Common myeloid progenitor, CD34-positive (primary cell): ENCODE data around the gene MED12.

ENCODE experiments used
- CTCF ChIA-PET: fragments of 350-600 bp; sonication (Branson Sonifier 250); formaldehyde crosslinking; loops from one replicate; lab custom pipeline; 2021; ENCODE audit warnings: antibody characterized with exemption; lab: Charles Lee
- POLR2A ChIA-PET: fragments of 350-600 bp; sonication (Branson Sonifier 250); formaldehyde crosslinking; loops from one replicate; lab custom pipeline; 2021; ENCODE audit warnings: antibody characterized with exemption; lab: Charles Lee
- DNase-seq, 3 donors: peaks; one replicate each; pipeline versions ENCODE4 v3.0.0 to v3.0.0-alpha.2; 2013
- H3K27ac ChIP-seq, 2 experiments: 1 replicate in 1 of 2; 2 replicates in 1 of 2; pipeline ENCODE4 v1.7.0; 2013; ENCODE audit warnings: inconsistent platforms in 2 of 2, low read length in 2 of 2, mild to moderate bottlenecking in 2 of 2, low read depth in 1 of 2, moderate library complexity in 1 of 2; ENCODE audit not compliant: severe bottlenecking in 2 of 2, insufficient read depth in 1 of 2, poor library complexity in 1 of 2
- H3K27me3 ChIP-seq, 5 experiments: replicated peaks in 2 of 5; 1 replicate in 3 of 5; 2 replicates in 2 of 5; pipeline versions ENCODE4 v1.6.1 to v1.7.0; 2013; ENCODE audit warnings: low read length in 4 of 5, mild to moderate bottlenecking in 2 of 5, moderate library complexity in 2 of 5, inconsistent platforms in 1 of 5; ENCODE audit not compliant: insufficient read depth in 5 of 5, control insufficient read depth in 4 of 5
- H3K36me3 ChIP-seq, 4 experiments: 1 replicate in 2 of 4; 2 replicates in 2 of 4; pipeline versions ENCODE4 v1.6.1 to v1.7.0; 2013; ENCODE audit warnings: low read length in 3 of 4, control low read depth in 1 of 4, mild to moderate bottlenecking in 1 of 4; ENCODE audit not compliant: control insufficient read depth in 4 of 4, insufficient read depth in 4 of 4
- H3K4me1 ChIP-seq, 4 experiments: 1 replicate in 3 of 4; 2 replicates in 1 of 4; pipeline versions ENCODE4 v1.6.1 to v1.7.1; 2013; ENCODE audit warnings: low read length in 3 of 4, mild to moderate bottlenecking in 3 of 4, control low read depth in 1 of 4, inconsistent platforms in 1 of 4, moderate library complexity in 1 of 4; ENCODE audit not compliant: control insufficient read depth in 4 of 4, insufficient read depth in 4 of 4; ENCODE audit errors: control extremely low read depth in 1 of 4
- H3K4me3 ChIP-seq, 7 experiments: 1 replicate in 4 of 7; 2 replicates in 3 of 7; pipeline versions ENCODE4 v1.5.1 to v1.7.0; 2013; ENCODE audit warnings: mild to moderate bottlenecking in 7 of 7, low read length in 6 of 7, moderate library complexity in 6 of 7, inconsistent platforms in 2 of 7, low read depth in 2 of 7, control low read depth in 1 of 7; ENCODE audit not compliant: insufficient read depth in 4 of 7, control insufficient read depth in 1 of 7; ENCODE audit errors: extremely low read depth in 1 of 7
- H3K9me3 ChIP-seq, 5 experiments: 1 replicate in 4 of 5; 2 replicates in 1 of 5; pipeline versions ENCODE4 v1.6.1 to v1.7.1; 2013; ENCODE audit warnings: low read length in 4 of 5, mild to moderate bottlenecking in 2 of 5, inconsistent platforms in 1 of 5, low read depth in 1 of 5, moderate library complexity in 1 of 5; ENCODE audit not compliant: control insufficient read depth in 4 of 5, insufficient read depth in 2 of 5; ENCODE audit errors: control extremely low read depth in 1 of 5
- WGBS: methylation state at CpG from one replicate; pipeline ENCODE4 v1.1.5; 2013; ENCODE audit not compliant: insufficient coverage; 5-methylcytosine and 5-hydroxymethylcytosine counted together

Gene MED12

DNA sequence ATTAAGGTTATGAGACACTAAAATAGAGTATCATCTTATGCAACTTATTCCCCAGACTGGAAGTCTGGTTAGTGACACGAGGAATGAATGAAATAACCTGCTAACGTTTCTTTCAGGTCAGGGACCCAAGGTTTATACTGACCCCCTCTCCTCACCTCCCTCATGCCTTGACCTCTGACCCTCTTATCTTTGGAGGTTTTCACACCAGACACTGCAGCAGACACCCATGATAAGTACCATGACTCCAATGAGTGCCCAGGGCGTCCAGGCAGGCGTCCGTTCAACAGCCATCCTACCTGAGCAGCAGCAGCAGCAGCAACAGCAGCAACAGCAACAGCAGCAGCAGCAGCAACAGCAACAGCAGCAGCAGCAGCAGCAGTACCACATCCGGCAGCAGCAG, 22.0 kb downstream of the MED12 start:
- POLR2A ChIA-PET: no interaction called here
- WGBS: 73% methylated on average over 6 of the region's 6 CpGs

DNA sequence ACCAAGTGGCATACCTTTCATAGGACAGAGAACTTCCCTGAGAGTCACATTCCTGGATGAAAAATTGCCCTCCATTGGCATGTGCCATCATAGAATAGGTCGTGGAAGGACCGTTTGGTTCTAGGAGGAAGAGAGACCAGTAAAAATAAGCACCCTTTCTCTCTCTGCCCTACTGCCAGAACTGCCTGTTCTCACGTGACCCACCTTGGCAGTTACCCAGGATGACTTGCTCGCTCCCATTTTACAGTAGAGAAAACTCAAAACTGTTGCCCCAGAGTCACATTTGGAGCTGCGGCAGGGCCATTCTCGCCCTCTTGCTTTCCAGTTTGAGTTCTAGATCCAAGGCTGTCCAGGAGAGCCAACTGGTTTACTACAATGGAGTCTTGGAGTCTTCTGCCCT, 25.1 kb downstream of the MED12 start:
- POLR2A ChIA-PET: no interaction called here
- Histone ChIP-seq H3K27me3 (no peaks in the 10 kb centered on the region), H3K27ac (peak overlapping the region in 1 of 2 experiments; percentile 43), H3K4me1 (peaks cover 6 to 35% (median 20%) of the 10 kb centered on the region in 4 experiments), H3K4me3 (no peak overlapping the region), H3K36me3 (peaks cover 4 to 27% (median 15%) of the 10 kb centered on the region in 4 experiments), H3K9me3 (no peaks in the 10 kb centered on the region)
- no peak for DNase-seq
- WGBS: 66% methylated on average over 6 of the region's 6 CpGs
- CTCF ChIA-PET: interaction anchor here (1.7 kb wide), 1 partner anchor 13 kb away, joined by 8 read pairs; no protein-coding TSS in a partner anchor

More for the DNA sequence above, 22.0 kb downstream of the MED12 start:
- Histone ChIP-seq H3K4me3 (no peak overlapping the region), H3K27me3 (no peaks in the 10 kb centered on the region), H3K36me3 (peaks cover 8 to 57% (median 32%) of the 10 kb centered on the region in 4 experiments), H3K27ac (no peak overlapping the region), H3K4me1 (peaks cover 0 to 14% (median 2%) of the 10 kb centered on the region in 4 experiments), H3K9me3 (no peaks in the 10 kb centered on the region)
- DNase-seq: no peak
- CTCF ChIA-PET: interaction anchor here (1.6 to 1.7 kb wide), 2 partner anchors 10 to 40 kb away, joined by 4 to 8 read pairs; no protein-coding TSS in a partner anchor

DNA sequence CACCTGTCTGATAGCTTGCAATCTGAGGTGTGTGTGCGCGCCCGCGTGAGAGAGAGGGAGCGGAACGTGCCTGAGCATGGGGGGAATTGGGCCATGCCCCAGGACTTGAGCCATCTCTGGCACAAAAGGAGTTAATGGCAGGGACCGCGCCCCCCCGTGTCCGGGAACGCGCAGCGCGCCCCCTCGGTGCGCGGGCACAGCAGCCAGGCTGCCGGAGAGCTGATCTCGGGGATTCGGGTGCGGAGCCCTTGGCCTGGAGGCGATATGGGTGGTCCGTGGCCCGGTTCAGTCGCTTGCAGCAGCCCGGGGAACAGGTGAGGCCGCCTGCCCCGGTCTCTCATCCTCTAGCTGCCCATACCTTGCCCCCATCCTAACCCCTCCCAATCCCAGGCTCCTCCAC, 26.3 kb downstream of the MED12 start, which contains the start of gene NLGN3:
Gene NLGN3 (plus strand): TSS at position 191 of the 400 bp plus-strand sequence. CDS start 2,909 bp downstream, outside the sequence.
- CTCF ChIA-PET: interaction anchor here (1.7 kb wide), 1 partner anchor 15 kb away, joined by 8 read pairs; no protein-coding TSS in a partner anchor
- H3K27me3 ChIP-seq: no peaks in the 10 kb centered on the region
- H3K36me3 ChIP-seq: peaks cover 0 to 18% (median 11%) of the 10 kb centered on the region in 4 experiments
- H3K4me3 ChIP-seq: peak within 1 kb of the TSS in 3 of 7 experiments; percentile 19 to 49 (median 48)
- H3K4me1 ChIP-seq: peaks cover 6 to 35% (median 20%) of the 10 kb centered on the region in 4 experiments
- DNase-seq: peak in 1 of 3 donors; percentile 9
- POLR2A ChIA-PET: no interaction called here
- no peaks in the 10 kb centered on the region for H3K9me3 ChIP-seq
- no peak within 1 kb of the TSS for H3K27ac ChIP-seq
- WGBS: 41% methylated on average over 23 of the region's 28 CpGs

DNA sequence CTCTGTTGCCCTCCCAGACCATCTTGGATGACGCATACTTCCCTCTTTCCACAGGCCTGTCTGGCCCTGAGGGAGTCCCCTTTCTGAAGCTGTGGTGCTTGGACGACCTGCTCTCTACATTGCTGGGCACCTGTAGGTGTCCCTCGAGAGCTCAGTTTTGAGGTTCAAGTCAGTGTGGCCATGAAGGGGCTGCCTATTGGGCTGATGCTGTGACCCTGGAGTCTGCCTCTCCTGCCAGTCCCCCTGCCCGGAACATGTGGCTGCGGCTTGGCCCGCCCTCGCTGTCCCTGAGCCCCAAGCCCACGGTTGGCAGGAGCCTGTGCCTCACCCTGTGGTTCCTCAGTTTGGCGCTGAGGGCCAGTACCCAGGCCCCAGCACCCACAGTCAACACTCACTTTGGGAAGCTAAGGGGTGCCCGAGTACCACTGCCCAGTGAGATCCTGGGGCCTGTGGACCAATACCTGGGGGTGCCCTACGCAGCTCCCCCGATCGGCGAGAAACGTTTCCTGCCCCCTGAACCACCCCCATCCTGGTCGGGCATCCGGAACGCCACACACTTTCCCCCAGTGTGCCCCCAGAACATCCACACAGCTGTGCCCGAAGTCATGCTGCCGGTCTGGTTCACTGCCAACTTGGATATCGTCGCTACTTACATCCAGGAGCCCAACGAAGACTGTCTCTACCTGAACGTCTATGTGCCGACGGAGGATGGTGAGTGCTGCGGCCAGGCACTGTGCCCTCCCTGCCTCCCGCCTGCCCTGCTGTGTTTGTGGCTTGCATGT, 29.3 kb downstream of the MED12 start:
- Histone ChIP-seq H3K27me3 (peaks cover 0 to 3% (median 0%) of the 10 kb centered on the region in 5 experiments), H3K36me3 (peaks cover 0 to 2% (median 0%) of the 10 kb centered on the region in 4 experiments), H3K27ac (no peak overlapping the region), H3K4me1 (peaks cover 6 to 35% (median 20%) of the 10 kb centered on the region in 4 experiments), H3K4me3 (no peak overlapping the region), H3K9me3 (no peaks in the 10 kb centered on the region)
- 88% methylated on average over 23 of the region's 28 CpGs for WGBS
- POLR2A ChIA-PET: no interaction called here
- CTCF ChIA-PET: interaction anchor here (1.4 kb wide), 1 partner anchor 18 kb away, joined by 3 read pairs; no protein-coding TSS in a partner anchor
- DNase-seq: peak in 2 of 3 donors; percentile 33 to 45

DNA sequence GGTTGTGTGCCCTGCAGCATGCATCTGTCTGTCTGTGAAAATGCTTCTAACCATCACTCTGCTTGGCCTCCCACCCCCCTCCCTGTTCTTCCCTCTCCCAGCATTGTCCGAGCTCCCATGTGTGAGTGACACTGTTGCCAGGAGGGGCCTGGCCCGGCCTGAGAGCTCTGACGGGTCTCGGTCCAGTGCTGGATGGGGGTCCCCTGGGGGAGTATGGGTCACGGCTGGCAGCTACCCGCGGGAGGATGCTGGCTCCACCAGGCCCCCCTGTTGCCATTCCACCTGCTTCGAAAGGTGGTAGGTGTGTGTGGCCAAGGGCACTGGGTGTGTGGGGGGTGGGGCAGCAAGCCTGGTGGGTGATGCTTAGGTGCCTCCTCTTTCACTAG, 29.9 kb downstream of the MED12 start:
- no peak overlapping the region for H3K4me3 ChIP-seq
- WGBS: 60% methylated on average over 1 of the region's 8 CpGs
- H3K27ac ChIP-seq: no peak overlapping the region
- H3K9me3 ChIP-seq: no peaks in the 10 kb centered on the region
- H3K36me3 ChIP-seq: peaks cover 0 to 2% (median 0%) of the 10 kb centered on the region in 4 experiments
- peaks cover 0 to 6% (median 0%) of the 10 kb centered on the region in 5 experiments for H3K27me3 ChIP-seq
- no peak for DNase-seq
- H3K4me1 ChIP-seq: peaks cover 6 to 33% (median 20%) of the 10 kb centered on the region in 4 experiments
- CTCF ChIA-PET: no interaction called here
- POLR2A ChIA-PET: no interaction called here

GRCh38 chrX:71151366-71151765, 33.0 kb downstream of the MED12 start:
- Histone ChIP-seq H3K4me1 (peaks cover 4 to 25% (median 20%) of the 10 kb centered on the region in 4 experiments), H3K4me3 (no peak overlapping the region), H3K9me3 (no peaks in the 10 kb centered on the region), H3K36me3 (no peaks in the 10 kb centered on the region), H3K27me3 (peaks cover 0 to 6% (median 0%) of the 10 kb centered on the region in 5 experiments), H3K27ac (no peak overlapping the region)
- CTCF ChIA-PET: interaction anchor here (0.6 kb wide), 1 partner anchor 9 kb away, joined by 3 read pairs; no protein-coding TSS in a partner anchor
- POLR2A ChIA-PET: no interaction called here
- 94% methylated on average over 7 of the region's 7 CpGs for WGBS
- no peak for DNase-seq

GRCh38 chrX:71154196-71154595, 35.8 kb downstream of the MED12 start:
- H3K36me3 ChIP-seq: no peaks in the 10 kb centered on the region
- peaks cover 0 to 11% (median 6%) of the 10 kb centered on the region in 4 experiments for H3K4me1 ChIP-seq
- H3K9me3 ChIP-seq: no peaks in the 10 kb centered on the region
- no peak for DNase-seq
- ChIA-PET POLR2A (no interaction called here), CTCF (no interaction called here)
- H3K27ac ChIP-seq: no peak overlapping the region
- peaks cover 0 to 6% (median 0%) of the 10 kb centered on the region in 5 experiments for H3K27me3 ChIP-seq
- H3K4me3 ChIP-seq: no peak overlapping the region
- 73% methylated on average over 6 of the region's 7 CpGs for WGBS
